Measurements from ENCODE around the gene GPR156.

DNA sequence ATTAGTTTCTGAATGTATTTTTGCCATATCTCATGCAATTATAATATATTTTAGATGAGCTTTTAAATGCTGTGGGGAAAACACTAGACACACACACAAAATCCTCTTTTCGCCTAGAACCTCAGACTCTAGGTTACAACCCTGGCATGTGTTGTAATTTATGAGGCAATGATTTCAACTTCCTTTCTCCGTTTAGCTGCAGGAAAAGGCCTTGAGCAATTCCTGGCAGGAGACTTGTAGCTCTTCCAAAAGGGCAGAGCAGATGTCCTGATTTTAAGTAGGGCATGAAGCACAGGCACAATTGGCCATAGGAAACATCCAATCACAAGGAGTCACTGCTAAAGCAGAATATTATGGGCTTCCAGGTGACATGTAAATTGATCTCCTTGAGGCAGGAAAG, 82.0 kb downstream of the GPR156 start:
- TF ChIP-seq, protein P1, sequence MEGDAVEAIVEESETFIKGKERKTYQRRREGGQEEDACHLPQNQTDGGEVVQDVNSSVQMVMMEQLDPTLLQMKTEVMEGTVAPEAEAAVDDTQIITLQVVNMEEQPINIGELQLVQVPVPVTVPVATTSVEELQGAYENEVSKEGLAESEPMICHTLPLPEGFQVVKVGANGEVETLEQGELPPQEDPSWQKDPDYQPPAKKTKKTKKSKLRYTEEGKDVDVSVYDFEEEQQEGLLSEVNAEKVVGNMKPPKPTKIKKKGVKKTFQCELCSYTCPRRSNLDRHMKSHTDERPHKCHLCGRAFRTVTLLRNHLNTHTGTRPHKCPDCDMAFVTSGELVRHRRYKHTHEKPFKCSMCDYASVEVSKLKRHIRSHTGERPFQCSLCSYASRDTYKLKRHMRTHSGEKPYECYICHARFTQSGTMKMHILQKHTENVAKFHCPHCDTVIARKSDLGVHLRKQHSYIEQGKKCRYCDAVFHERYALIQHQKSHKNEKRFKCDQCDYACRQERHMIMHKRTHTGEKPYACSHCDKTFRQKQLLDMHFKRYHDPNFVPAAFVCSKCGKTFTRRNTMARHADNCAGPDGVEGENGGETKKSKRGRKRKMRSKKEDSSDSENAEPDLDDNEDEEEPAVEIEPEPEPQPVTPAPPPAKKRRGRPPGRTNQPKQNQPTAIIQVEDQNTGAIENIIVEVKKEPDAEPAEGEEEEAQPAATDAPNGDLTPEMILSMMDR (tag by site-specific recombination; IDR thresholded peaks at IDR 0.05) = no peak
- no peak for TF ChIP-seq ZNF302 (tag by site-specific recombination; IDR thresholded peaks at IDR 0.05; ENCODE audit: low read depth)
